Upper lobe of left lung (tissue), 6 donors: Measurements from ENCODE around the gene FGGY. TPM values are rescaled to one million over a fixed set of nuclear protein-coding genes. Genes with fewer than 3 reads are reported as not detected.

ENCODE experiments used
- ATAC-seq, 2 donors: fragments of 200-7000 bp; cut with Tn5 transposase; one replicate each; pipeline ENCODE4 v1.9.1; 2022; ENCODE audit warnings: mild to moderate bottlenecking in 2 of 2, moderate library complexity in 2 of 2; ENCODE audit not compliant: low FRiP score in 2 of 2
- DNase-seq, 2 donors: peaks; one replicate each; pipeline ENCODE4 v3.0.0-alpha.2; 2019 to 2020
- H3K27ac ChIP-seq, 4 donors: fragments of 200-600 bp; sonication (generic); one replicate each; pipeline ENCODE4 v1.5.1; 2016 to 2019
- H3K27me3 ChIP-seq, 4 donors: fragments of 200-600 bp; sonication (generic); one replicate each; pipeline ENCODE4 v1.5.1; 2017 to 2019
- H3K36me3 ChIP-seq, 4 donors: fragments of 200-600 bp; sonication (generic); one replicate each; pipeline ENCODE4 v1.5.1; 2016 to 2019
- H3K4me1 ChIP-seq, 4 donors: fragments of 200-600 bp; sonication (generic); one replicate each; pipeline ENCODE4 v1.5.1; 2018 to 2019
- H3K4me3 ChIP-seq, 4 donors: fragments of 200-600 bp; sonication (generic); one replicate each; pipeline ENCODE4 v1.5.1; 2017 to 2019; ENCODE audit warnings: mild to moderate bottlenecking in 2 of 4, moderate library complexity in 1 of 4
- H3K9me3 ChIP-seq, 4 donors: fragments of 200-600 bp; sonication (generic); one replicate each; pipeline ENCODE4 v1.5.1; 2018 to 2019
- CTCF ChIP-seq, 6 experiments: fragments of 450-650 bp in 4 of 6; fragments of 200-600 bp in 2 of 6; sonication (generic) in 2 of 6; IDR thresholded peaks; one replicate each; pipeline ENCODE4 v1.5.1; 2016 to 2019; ENCODE audit warnings: antibody characterized with exemption in 6 of 6
- EP300 ChIP-seq, 4 donors: sonication (generic); formaldehyde crosslinking; IDR thresholded peaks; one replicate each; pipeline ENCODE4 v1.5.1; 2017; ENCODE audit warnings: antibody characterized with exemption in 4 of 4, control low read depth in 2 of 4
- POLR2A ChIP-seq, 4 donors: fragments of 450-650 bp; IDR thresholded peaks; one replicate each; pipeline ENCODE4 v1.5.1; 2016 to 2017; ENCODE audit warnings: antibody characterized with exemption in 4 of 4, mild to moderate bottlenecking in 2 of 4
- POLR2AphosphoS5 ChIP-seq, 2 donors: sonication (generic); formaldehyde crosslinking; IDR thresholded peaks; one replicate each; pipeline ENCODE4 v1.5.1; 2017; ENCODE audit warnings: antibody characterized with exemption in 2 of 2
- WGBS, 2 donors: methylation state at CpG; one replicate each; pipeline ENCODE4 v1.1.5; 2017 to 2018; 5-methylcytosine and 5-hydroxymethylcytosine counted together
- total RNA-seq, 6 donors: library from RNA; depleted of rRNA in 4 of 6; stranded (reverse); fragments of >200 nt in 4 of 6; gene quantifications; one replicate each; pipeline versions ENCODE4 v1.1.0 to v1.2.1, GENCODE V29; 2016 to 2021
- donor health status: DM: no; HTN: no; CAD: no; lungs with moderate emphysema.
- donor health status: DM: no; HTN: yes; CAD: no; lungs with severe emphysema.

FGGY gene
- total RNA-seq, 6 donors from 2014 or later, result 11.8 to 51.3 (median 22.6) TPM

- Histone ChIP-seq H3K36me3 (no peaks in the 10 kb centered on the region), H3K27ac (peak overlapping the region; percentile 7 to 75 (median 46)), H3K4me3 (peak overlapping the region in 2 of 4 donors; percentile 19 to 23), H3K27me3 (no peaks in the 10 kb centered on the region), H3K9me3 (no peaks in the 10 kb centered on the region), H3K4me1 (peaks cover 11 to 27% (median 22%) of the 10 kb centered on the region in 4 donors)
- TF ChIP-seq EP300 (IDR thresholded peaks at IDR 0.05), result no peak
- TF ChIP-seq POLR2AphosphoS5 (IDR thresholded peaks at IDR 0.05), result no peak
- peak; percentile 90 to 97 (median 92) for TF ChIP-seq CTCF (IDR thresholded peaks at IDR 0.05)
- TF ChIP-seq POLR2A (IDR thresholded peaks at IDR 0.05), result no peak
- peak in 1 of 2 donors; percentile 89 for DNase-seq
- WGBS, 2 donors, result 7 to 8% methylated on average over 11 of the region's 11 CpGs
- ATAC-seq, result peak; percentile 93 to 98
Measured at GRCh38 chr1:59759156-59759925, 462.4 kb downstream of the FGGY start.

- no peaks in the 10 kb centered on the region for H3K9me3 ChIP-seq
- no peaks in the 10 kb centered on the region for H3K27me3 ChIP-seq
- H3K4me1 ChIP-seq, result peaks cover 11 to 25% (median 20%) of the 10 kb centered on the region in 4 donors
- DNase-seq, result no peak
- no peaks in the 10 kb centered on the region for H3K36me3 ChIP-seq
- H3K27ac ChIP-seq, result no peak overlapping the region
- TF ChIP-seq CTCF (IDR thresholded peaks at IDR 0.05), result no peak
- TF ChIP-seq POLR2A (IDR thresholded peaks at IDR 0.05), result no peak
- TF ChIP-seq POLR2AphosphoS5 (IDR thresholded peaks at IDR 0.05), result no peak
- TF ChIP-seq EP300 (IDR thresholded peaks at IDR 0.05), result no peak
- no peak for ATAC-seq
- no peak overlapping the region for H3K4me3 ChIP-seq
- WGBS, 2 donors, result 85 to 91% methylated on average over 3 of the region's 3 CpGs
Measured at GRCh38 chr1:59761443-59761842, 464.5 kb downstream of the FGGY start.

GRCh38 chr1:59763418-59763817 is 466.5 kb downstream of the FGGY start:
- H3K4me1 ChIP-seq, result peaks cover 11 to 15% (median 12%) of the 10 kb centered on the region in 4 donors
- no peaks in the 10 kb centered on the region for H3K9me3 ChIP-seq
- TF ChIP-seq POLR2AphosphoS5 (IDR thresholded peaks at IDR 0.05), result no peak
- TF ChIP-seq POLR2A (IDR thresholded peaks at IDR 0.05), result no peak
- no peak for DNase-seq
- no peak for ATAC-seq
- H3K27ac ChIP-seq, result no peak overlapping the region
- no peaks in the 10 kb centered on the region for H3K36me3 ChIP-seq
- H3K4me3 ChIP-seq, result no peak overlapping the region
- 74 to 76% methylated on average over 2 of the region's 2 CpGs for WGBS, 2 donors
- H3K27me3 ChIP-seq, result no peaks in the 10 kb centered on the region

- no peaks in the 10 kb centered on the region for H3K9me3 ChIP-seq
- no peaks in the 10 kb centered on the region for H3K36me3 ChIP-seq
- no peaks in the 10 kb centered on the region for H3K27me3 ChIP-seq
- peak in 1 of 2 donors; percentile 32 for ATAC-seq
- no peak overlapping the region for H3K27ac ChIP-seq
- no peak for TF ChIP-seq EP300 (IDR thresholded peaks at IDR 0.05)
- TF ChIP-seq POLR2A (IDR thresholded peaks at IDR 0.05), result no peak
- no peak for TF ChIP-seq CTCF (IDR thresholded peaks at IDR 0.05)
- no peak for DNase-seq
- no peaks in the 10 kb centered on the region for H3K4me1 ChIP-seq
- WGBS, 2 donors, result 82 to 89% methylated on average over 5 of the region's 5 CpGs
- H3K4me3 ChIP-seq, result no peak overlapping the region
Measured at GRCh38 chr1:59765011-59765730, 468.3 kb downstream of the FGGY start.

GRCh38 chr1:59766227-59766855 is 469.4 kb downstream of the FGGY start:
- Histone ChIP-seq H3K9me3 (no peaks in the 10 kb centered on the region), H3K27me3 (no peaks in the 10 kb centered on the region), H3K4me3 (no peak overlapping the region), H3K4me1 (no peaks in the 10 kb centered on the region), H3K36me3 (no peaks in the 10 kb centered on the region), H3K27ac (no peak overlapping the region)
- ATAC-seq, result no peak
- no peak for DNase-seq
- WGBS, 2 donors, result 87 to 89% methylated on average over 9 of the region's 9 CpGs
- no peak for TF ChIP-seq POLR2AphosphoS5 (IDR thresholded peaks at IDR 0.05)
- no peak for TF ChIP-seq POLR2A (IDR thresholded peaks at IDR 0.05)
- TF ChIP-seq CTCF (IDR thresholded peaks at IDR 0.05), result no peak
- TF ChIP-seq EP300 (IDR thresholded peaks at IDR 0.05), result no peak
